ENCODE data around the gene SERPINA7. TPM values are rescaled to one million over a fixed set of nuclear protein-coding genes. Genes with fewer than 3 reads are reported as not detected.

The SERPINA7 gene
- polyA plus RNA-seq, 3 donors: not detected

DNA sequence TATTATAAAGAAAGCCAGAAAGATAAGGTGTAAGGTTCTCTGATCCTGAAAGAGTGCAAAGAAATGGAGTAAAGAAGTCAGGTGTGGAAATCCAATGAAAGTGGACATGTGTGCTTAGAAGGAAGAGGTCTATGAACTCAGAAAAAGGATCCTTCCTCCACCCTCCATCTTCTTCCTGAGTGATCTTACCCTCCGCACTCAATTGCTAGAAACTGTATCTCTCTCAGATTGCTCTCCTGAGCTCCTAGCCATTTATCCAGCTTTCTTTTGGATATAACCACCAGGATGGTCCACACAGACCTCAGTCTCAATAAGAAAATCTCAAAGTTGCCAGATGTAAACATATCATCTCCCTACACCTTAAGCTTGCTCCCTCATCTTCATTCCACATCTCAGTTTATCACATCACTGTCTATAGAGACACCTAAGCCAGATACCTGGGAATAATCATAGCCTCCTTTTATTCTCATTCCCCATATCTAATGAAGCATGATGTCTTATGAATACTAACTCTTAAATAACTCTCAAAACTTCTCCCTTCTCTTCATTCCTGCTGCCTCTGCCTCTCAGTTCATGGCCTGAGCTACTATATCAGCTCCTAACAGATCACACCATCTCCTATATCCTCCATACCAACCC lies 573 bp downstream of the SERPINA7 start:
- H3K4me1 Mint-ChIP-seq: no peaks in the 10 kb centered on the region
- Histone ChIP-seq H3K9ac (ENCODE audit: insufficient read depth, low read length, poor library complexity, severe bottlenecking) (no peak overlapping the region), H3K79me2 (ENCODE audit: insufficient read depth, low read length) (no peaks in the 10 kb centered on the region), H3K4me1 (ENCODE audit: control insufficient read depth in 1 of 2, insufficient read depth in 2 of 2, low read length in 2 of 2) (no peaks in the 10 kb centered on the region), H3K27me3 (ENCODE audit: control insufficient read depth in 2 of 2, insufficient read depth in 2 of 2, low read length in 2 of 2) (peaks cover 0 to 2% of the 10 kb centered on the region in 2 donors), H3K4me3 (replicated peaks in 1 of 3; ENCODE audit: low read depth in 2 of 3, low read length in 3 of 3) (no peak overlapping the region), H4K20me1 (ENCODE audit: insufficient read depth, low read length) (no peaks in the 10 kb centered on the region), H3K27ac (ENCODE audit: low read depth in 1 of 2, low read length in 2 of 2) (no peak overlapping the region), H3K36me3 (replicated peaks in 1 of 2; ENCODE audit: control insufficient read depth in 1 of 2, insufficient read depth in 2 of 2, low read length in 2 of 2) (no peaks in the 10 kb centered on the region), H3K9me3 (replicated peaks in 1 of 2; ENCODE audit: control insufficient read depth in 1 of 2, insufficient read depth in 1 of 2, low read length in 2 of 2) (no peaks in the 10 kb centered on the region), H2AFZ (ENCODE audit: insufficient read depth, low read depth, low read length, poor library complexity, severe bottlenecking) (no peak overlapping the region), H3K4me2 (replicated peaks; ENCODE audit: extremely low read depth, low read length, poor library complexity, severe bottlenecking) (no peak overlapping the region)
- H3K9me3 Mint-ChIP-seq: no peaks in the 10 kb centered on the region
- TF ChIP-seq, protein P1, sequence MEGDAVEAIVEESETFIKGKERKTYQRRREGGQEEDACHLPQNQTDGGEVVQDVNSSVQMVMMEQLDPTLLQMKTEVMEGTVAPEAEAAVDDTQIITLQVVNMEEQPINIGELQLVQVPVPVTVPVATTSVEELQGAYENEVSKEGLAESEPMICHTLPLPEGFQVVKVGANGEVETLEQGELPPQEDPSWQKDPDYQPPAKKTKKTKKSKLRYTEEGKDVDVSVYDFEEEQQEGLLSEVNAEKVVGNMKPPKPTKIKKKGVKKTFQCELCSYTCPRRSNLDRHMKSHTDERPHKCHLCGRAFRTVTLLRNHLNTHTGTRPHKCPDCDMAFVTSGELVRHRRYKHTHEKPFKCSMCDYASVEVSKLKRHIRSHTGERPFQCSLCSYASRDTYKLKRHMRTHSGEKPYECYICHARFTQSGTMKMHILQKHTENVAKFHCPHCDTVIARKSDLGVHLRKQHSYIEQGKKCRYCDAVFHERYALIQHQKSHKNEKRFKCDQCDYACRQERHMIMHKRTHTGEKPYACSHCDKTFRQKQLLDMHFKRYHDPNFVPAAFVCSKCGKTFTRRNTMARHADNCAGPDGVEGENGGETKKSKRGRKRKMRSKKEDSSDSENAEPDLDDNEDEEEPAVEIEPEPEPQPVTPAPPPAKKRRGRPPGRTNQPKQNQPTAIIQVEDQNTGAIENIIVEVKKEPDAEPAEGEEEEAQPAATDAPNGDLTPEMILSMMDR (IDR thresholded peaks at IDR 0.05): no peak
- no CpG with 5 or more reads among the region's 1 CpG for WGBS (ENCODE audit: insufficient coverage)
- DNase-seq: no peak
- intact Hi-C loops (cut with micrococcal nuclease): no loop called here
- peaks cover 0 to 2% (median 2%) of the 10 kb centered on the region in 3 donors for H3K27me3 Mint-ChIP-seq (ENCODE audit: low read depth in 3 of 3)
- no peak overlapping the region for H3K27ac Mint-ChIP-seq
- no peaks in the 10 kb centered on the region for H3K36me3 Mint-ChIP-seq
- H3K4me3 Mint-ChIP-seq: no peak overlapping the region

- no peak overlapping the region for H2AFZ ChIP-seq (ENCODE audit: insufficient read depth, low read depth, low read length, poor library complexity, severe bottlenecking)
- H3K36me3 ChIP-seq (replicated peaks in 1 of 2; ENCODE audit: control insufficient read depth in 1 of 2, insufficient read depth in 2 of 2, low read length in 2 of 2): no peaks in the 10 kb centered on the region
- H4K20me1 ChIP-seq (ENCODE audit: insufficient read depth, low read length): no peaks in the 10 kb centered on the region
- H3K4me1 ChIP-seq (ENCODE audit: control insufficient read depth in 1 of 2, insufficient read depth in 2 of 2, low read length in 2 of 2): no peaks in the 10 kb centered on the region
- no peaks in the 10 kb centered on the region for H3K27me3 ChIP-seq (ENCODE audit: control insufficient read depth in 2 of 2, insufficient read depth in 2 of 2, low read length in 2 of 2)
- H3K27ac ChIP-seq (ENCODE audit: low read depth in 1 of 2, low read length in 2 of 2): no peak overlapping the region
- no CpG with 5 or more reads among the region's 1 CpG for WGBS (ENCODE audit: insufficient coverage)
- DNase-seq: no peak
- intact Hi-C loops (cut with micrococcal nuclease): no loop called here
- TF ChIP-seq, protein P1 (IDR thresholded peaks at IDR 0.05): no peak
- no peak overlapping the region for H3K27ac Mint-ChIP-seq
- no peak overlapping the region for H3K4me3 ChIP-seq (replicated peaks in 1 of 3; ENCODE audit: low read depth in 2 of 3, low read length in 3 of 3)
- H3K27me3 Mint-ChIP-seq (ENCODE audit: low read depth in 3 of 3): peaks cover 0 to 2% (median 2%) of the 10 kb centered on the region in 3 donors
- no peak overlapping the region for H3K9ac ChIP-seq (ENCODE audit: insufficient read depth, low read length, poor library complexity, severe bottlenecking)
- no peak overlapping the region for H3K4me2 ChIP-seq (replicated peaks; ENCODE audit: extremely low read depth, low read length, poor library complexity, severe bottlenecking)
- no peaks in the 10 kb centered on the region for H3K9me3 ChIP-seq (replicated peaks in 1 of 2; ENCODE audit: control insufficient read depth in 1 of 2, insufficient read depth in 1 of 2, low read length in 2 of 2)
- H3K9me3 Mint-ChIP-seq: no peaks in the 10 kb centered on the region
- no peaks in the 10 kb centered on the region for H3K79me2 ChIP-seq (ENCODE audit: insufficient read depth, low read length)
- no peaks in the 10 kb centered on the region for H3K36me3 Mint-ChIP-seq
- H3K4me1 Mint-ChIP-seq: no peaks in the 10 kb centered on the region
- H3K4me3 Mint-ChIP-seq: no peak overlapping the region
These were observed 1.8 kb downstream of the SERPINA7 start for GRCh38 chrX:106036716-106037115.

All from CD14-positive monocyte (primary cell).